VCaP (cell line): ENCODE measurements around the gene AHI1.
"Not testable (repeated sequence)": the region's sequence is repeated elsewhere in the genome, so short reads cannot be mapped to it uniquely, and the experiment has no call there.

Experiments
- H3K27ac ChIP-seq: fragments of 450-650 bp; 2 replicates; pipeline ENCODE4 v1.5.1; 2017
- CTCF ChIP-seq: fragments of 450-650 bp; conservative IDR thresholded peaks from 2 replicates; pipeline ENCODE4 v1.5.1; 2017; ENCODE audit warnings: mild to moderate bottlenecking, moderate library complexity

Gene AHI1

GRCh38 chr6:135379647-135380046 lies 117.9 kb downstream of the AHI1 start:
- TF ChIP-seq CTCF, result no peak
- no peak overlapping the region for H3K27ac ChIP-seq

- no peak overlapping the region for H3K27ac ChIP-seq
- TF ChIP-seq CTCF, result no peak
Measured at GRCh38 chr6:135372758-135373157, 124.8 kb downstream of the AHI1 start.

GRCh38 chr6:135363622-135364021 lies 133.9 kb downstream of the AHI1 start:
- not testable (repeated sequence) for H3K27ac ChIP-seq

GRCh38 chr6:135362124-135362523 lies 135.4 kb downstream of the AHI1 start:
- TF ChIP-seq CTCF, result no peak
- H3K27ac ChIP-seq, result no peak overlapping the region

- TF ChIP-seq CTCF, result no peak
- H3K27ac ChIP-seq, result no peak overlapping the region
Measured at GRCh38 chr6:135360222-135360621, 137.3 kb downstream of the AHI1 start.

GRCh38 chr6:135358985-135359384 lies 138.6 kb downstream of the AHI1 start:
- H3K27ac ChIP-seq, result no peak overlapping the region
- TF ChIP-seq CTCF, result no peak

- H3K27ac ChIP-seq, result no peak overlapping the region
Measured at GRCh38 chr6:135358251-135358821, 139.2 kb downstream of the AHI1 start.

More at GRCh38 chr6:135358251-135358821, 139.2 kb downstream of the AHI1 start:
- no peak for TF ChIP-seq CTCF
